T-helper 9 cell (primary cell): Measurements from ENCODE around the gene ZNF14.
"Not testable (repeated sequence)": the region's sequence is repeated elsewhere in the genome, so short reads cannot be mapped to it uniquely, and the experiment has no call there.

Experiments
- DNase-seq: peaks from one replicate; pipeline ENCODE4 v3.0.0-alpha.2; 2020
- total RNA-seq, 2 donors: gene quantifications; one replicate each; lab custom pipeline; 2026; lab: John Stamatoyannopoulos, UW

Gene ZNF14
- 56.5 to 62.0 reads per million in 2 donors for total RNA-seq

- peak; percentile 84 for DNase-seq
These were observed at the start of gene ZNF14 for GRCh38 chr19:19732579-19733501. TSS of gene ZNF14 (minus strand) at chr19:19733112. CDS start at chr19:19732958, 154 bp downstream.

GRCh38 chr19:19781791-19782190 is 48.9 kb upstream of the ZNF14 start:
- not testable (repeated sequence) for DNase-seq

GRCh38 chr19:19778666-19779065 is 45.8 kb upstream of the ZNF14 start:
- DNase-seq = no peak

GRCh38 chr19:19777692-19778091 is 44.8 kb upstream of the ZNF14 start:
- DNase-seq = no peak

- DNase-seq = peak; percentile 82
These were observed 43.5 kb upstream of the ZNF14 start for GRCh38 chr19:19776206-19777008.

GRCh38 chr19:19775891-19776205 is 42.9 kb upstream of the ZNF14 start:
- no peak for DNase-seq

GRCh38 chr19:19774354-19775033 is 41.6 kb upstream of the ZNF14 start:
- DNase-seq = no peak

GRCh38 chr19:19771963-19772362 is 39.1 kb upstream of the ZNF14 start:
- not testable (repeated sequence) for DNase-seq

- not testable (repeated sequence) for DNase-seq
These were observed 37.1 kb upstream of the ZNF14 start for GRCh38 chr19:19769971-19770370.

GRCh38 chr19:19758164-19758563 is 25.3 kb upstream of the ZNF14 start:
- DNase-seq = no peak

- no peak for DNase-seq
These were observed 20.0 kb upstream of the ZNF14 start for GRCh38 chr19:19752760-19753403.

GRCh38 chr19:19751846-19752245 is 18.9 kb upstream of the ZNF14 start:
- no peak for DNase-seq

GRCh38 chr19:19750842-19751790 is 18.2 kb upstream of the ZNF14 start:
- DNase-seq = no peak

- DNase-seq = no peak
These were observed 17.3 kb upstream of the ZNF14 start for GRCh38 chr19:19749908-19750841.

GRCh38 chr19:19749117-19749907 is 16.4 kb upstream of the ZNF14 start:
- no peak for DNase-seq

GRCh38 chr19:19748249-19748938 is 15.5 kb upstream of the ZNF14 start:
- DNase-seq = no peak

- DNase-seq = no peak
These were observed 14.7 kb upstream of the ZNF14 start for GRCh38 chr19:19747357-19748220.
